Right lobe of liver (tissue), 6 donors: ENCODE measurements around the gene NEK10. TPM values are rescaled to one million over a fixed set of nuclear protein-coding genes. Genes with fewer than 3 reads are reported as not detected.

Source experiments
- ATAC-seq, 4 donors: fragments of 200-7000 bp; cut with Tn5 transposase; one replicate each; pipeline ENCODE4 v1.9.1; 2020; ENCODE audit warnings: mild to moderate bottlenecking in 4 of 4, moderate library complexity in 4 of 4
- DNase-seq, 3 donors: peaks; one replicate each; pipeline ENCODE4 v3.0.0-alpha.2; 2020
- H3K27ac ChIP-seq, 3 donors: fragments of 200-600 bp; one replicate each; pipeline ENCODE4 v1.8.0; 2022
- H3K27me3 ChIP-seq, 2 donors: fragments of 200-600 bp; one replicate each; pipeline ENCODE4 v1.8.0; 2022
- H3K36me3 ChIP-seq, 4 donors: fragments of 200-600 bp; sonication (generic) in 1 of 4; one replicate each; pipeline versions ENCODE4 v1.5.1 to v1.8.0; 2017 to 2022; ENCODE audit warnings: control low read depth in 1 of 4
- H3K4me1 ChIP-seq, 4 donors: fragments of 200-600 bp; sonication (generic) in 1 of 4; one replicate each; pipeline versions ENCODE4 v1.5.1 to v1.8.0; 2017 to 2022; ENCODE audit warnings: control low read depth in 1 of 4
- H3K4me3 ChIP-seq, 3 donors: fragments of 200-600 bp; one replicate each; pipeline ENCODE4 v1.8.0; 2022
- H3K9me3 ChIP-seq, 4 donors: fragments of 200-600 bp; sonication (generic) in 1 of 4; one replicate each; pipeline versions ENCODE4 v1.5.1 to v1.8.0; 2017 to 2022; ENCODE audit warnings: control low read depth in 1 of 4
- POLR2A ChIP-seq: fragments of 450-650 bp; IDR thresholded peaks from one replicate; pipeline ENCODE4 v1.6.1; 2017; ENCODE audit warnings: antibody characterized with exemption, mild to moderate bottlenecking
- WGBS: methylation state at CpG from one replicate; pipeline ENCODE4 v1.1.6; 2018; ENCODE audit warnings: low coverage, low lambda C conversion rate; ENCODE audit not compliant: insufficient coverage; ENCODE audit errors: missing lambda C conversion rate; 5-methylcytosine and 5-hydroxymethylcytosine counted together
- intact Hi-C, 2 donors: fragments of 100-400 bp; cut with DNase I; formaldehyde crosslinking; loops; one replicate each; pipeline versions ENCODE4 v1.11.2 to v1.14.1; 2022
- total RNA-seq, 6 experiments: library from RNA; depleted of rRNA in 2 of 6; stranded (reverse); fragments of >200 nt in 2 of 6; fragmentation: NEBNext Ultra II Directional in 3 of 6; extraction: Animal tissue kit (Norgen Biotek cat#: 25700) in 3 of 6; gene quantifications; one replicate each; pipeline versions ENCODE4 v1.1.0 to v1.2.4, GENCODE V29; 2016 to 2023
- TF ChIP-seq, protein P1 (sequence below), 4 donors: fragments of 200-600 bp in 3 of 4; fragments of 450-650 bp in 1 of 4; IDR thresholded peaks; one replicate each; pipeline versions ENCODE4 v1.5.1 to v1.8.0; 2016 to 2022; ENCODE audit warnings: antibody characterized with exemption in 4 of 4, mild to moderate bottlenecking in 2 of 4
- donor health status: DM: no; HTN: yes; CAD: no.
- donor health status: DM: no; HTN: no; CAD: no.
- donor health status: DM: no; HTN: no; CAD: no.
- donor health status: DM: no; HTN: yes; CAD: no.
- donor health status: DM: no; HTN: yes; CAD: no.

NEK10 gene
- total RNA-seq, 6 experiments from 2014 or later: 0.43 to 2.5 (median 0.87) TPM

DNA sequence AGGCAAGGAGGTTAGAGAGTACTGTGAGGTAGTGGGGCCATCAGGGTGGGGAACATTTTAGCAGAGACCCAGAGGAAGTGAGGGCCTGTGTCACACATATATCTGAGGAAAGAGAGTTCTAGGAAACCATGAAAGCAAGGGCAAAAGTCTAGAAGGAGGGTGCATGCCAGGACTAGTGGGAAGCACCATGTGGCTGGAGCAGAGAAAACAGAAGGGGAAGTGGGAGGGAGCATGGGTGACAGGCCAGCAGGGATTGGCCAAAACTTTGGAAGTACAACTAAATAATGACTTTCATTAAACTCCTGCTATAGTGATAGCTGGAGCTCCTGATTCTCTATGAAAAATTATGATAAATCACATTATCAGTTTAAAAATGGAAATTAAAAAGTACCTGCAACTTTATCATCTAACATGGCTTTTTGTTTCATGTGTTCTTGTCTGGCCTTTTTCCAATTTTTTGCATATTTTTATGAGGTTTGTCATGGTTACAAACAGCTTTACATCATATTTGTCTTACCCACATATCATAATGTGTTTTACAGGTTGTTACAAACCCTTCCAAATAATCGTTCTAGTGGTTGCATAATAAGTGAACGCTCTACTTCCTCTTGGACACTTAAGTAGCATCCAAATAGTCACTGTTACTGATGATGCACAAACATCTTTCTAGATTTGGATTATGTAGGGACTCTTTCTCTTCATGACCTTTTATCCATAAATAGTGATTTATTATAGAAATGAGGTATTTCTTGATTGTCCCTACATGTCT lies 168.3 kb downstream of the NEK10 start:
- TF ChIP-seq, protein P1, sequence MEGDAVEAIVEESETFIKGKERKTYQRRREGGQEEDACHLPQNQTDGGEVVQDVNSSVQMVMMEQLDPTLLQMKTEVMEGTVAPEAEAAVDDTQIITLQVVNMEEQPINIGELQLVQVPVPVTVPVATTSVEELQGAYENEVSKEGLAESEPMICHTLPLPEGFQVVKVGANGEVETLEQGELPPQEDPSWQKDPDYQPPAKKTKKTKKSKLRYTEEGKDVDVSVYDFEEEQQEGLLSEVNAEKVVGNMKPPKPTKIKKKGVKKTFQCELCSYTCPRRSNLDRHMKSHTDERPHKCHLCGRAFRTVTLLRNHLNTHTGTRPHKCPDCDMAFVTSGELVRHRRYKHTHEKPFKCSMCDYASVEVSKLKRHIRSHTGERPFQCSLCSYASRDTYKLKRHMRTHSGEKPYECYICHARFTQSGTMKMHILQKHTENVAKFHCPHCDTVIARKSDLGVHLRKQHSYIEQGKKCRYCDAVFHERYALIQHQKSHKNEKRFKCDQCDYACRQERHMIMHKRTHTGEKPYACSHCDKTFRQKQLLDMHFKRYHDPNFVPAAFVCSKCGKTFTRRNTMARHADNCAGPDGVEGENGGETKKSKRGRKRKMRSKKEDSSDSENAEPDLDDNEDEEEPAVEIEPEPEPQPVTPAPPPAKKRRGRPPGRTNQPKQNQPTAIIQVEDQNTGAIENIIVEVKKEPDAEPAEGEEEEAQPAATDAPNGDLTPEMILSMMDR (IDR thresholded peaks at IDR 0.05): no peak
- TF ChIP-seq POLR2A: no peak
- Histone ChIP-seq H3K9me3 (no peaks in the 10 kb centered on the region), H3K4me1 (no peaks in the 10 kb centered on the region), H3K36me3 (no peaks in the 10 kb centered on the region), H3K27ac (no peak overlapping the region), H3K27me3 (no peaks in the 10 kb centered on the region), H3K4me3 (no peak overlapping the region)
- DNase-seq (no peak), ATAC-seq (no peak)
- intact Hi-C loops: no loop called here
- WGBS: 73% methylated on average over 2 of the region's 2 CpGs

DNA sequence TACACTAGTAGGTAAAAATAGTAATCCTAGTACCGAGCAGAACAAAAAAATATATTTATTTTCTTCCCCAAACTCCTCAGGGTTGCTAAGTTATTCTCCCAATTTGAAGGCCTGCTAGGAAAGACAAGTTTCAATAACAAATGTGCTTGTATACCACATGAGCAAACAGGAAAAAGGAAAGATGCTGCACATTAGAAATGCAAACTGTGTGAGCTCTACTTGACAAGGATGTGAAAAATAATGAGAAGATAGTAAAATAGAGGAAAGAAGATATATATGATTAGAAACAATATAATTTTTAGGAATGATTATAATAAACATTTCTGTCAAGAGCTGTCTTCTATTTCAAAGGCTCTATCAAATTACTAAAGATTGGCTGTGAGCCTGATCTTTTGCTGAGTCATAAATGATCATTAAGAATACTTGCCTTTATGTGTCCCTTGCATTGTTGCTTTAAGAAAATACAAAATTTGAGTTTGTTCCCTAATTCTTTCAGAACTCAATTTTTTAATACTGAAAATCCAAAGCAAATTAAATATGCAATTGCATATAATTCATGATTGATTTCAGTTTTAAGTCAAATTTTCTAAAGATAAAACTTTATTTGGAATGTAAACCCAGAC lies 174.2 kb downstream of the NEK10 start:
- DNase-seq: no peak
- TF ChIP-seq, protein P1 (IDR thresholded peaks at IDR 0.05): no peak
- no peak for TF ChIP-seq POLR2A
- Histone ChIP-seq H3K27ac (no peak overlapping the region), H3K9me3 (no peaks in the 10 kb centered on the region), H3K36me3 (no peaks in the 10 kb centered on the region), H3K4me1 (no peaks in the 10 kb centered on the region), H3K4me3 (no peak overlapping the region), H3K27me3 (no peaks in the 10 kb centered on the region)
- 0% methylated on average over 1 of the region's 1 CpG for WGBS
- intact Hi-C loops: no loop called here
- no peak for ATAC-seq

DNA sequence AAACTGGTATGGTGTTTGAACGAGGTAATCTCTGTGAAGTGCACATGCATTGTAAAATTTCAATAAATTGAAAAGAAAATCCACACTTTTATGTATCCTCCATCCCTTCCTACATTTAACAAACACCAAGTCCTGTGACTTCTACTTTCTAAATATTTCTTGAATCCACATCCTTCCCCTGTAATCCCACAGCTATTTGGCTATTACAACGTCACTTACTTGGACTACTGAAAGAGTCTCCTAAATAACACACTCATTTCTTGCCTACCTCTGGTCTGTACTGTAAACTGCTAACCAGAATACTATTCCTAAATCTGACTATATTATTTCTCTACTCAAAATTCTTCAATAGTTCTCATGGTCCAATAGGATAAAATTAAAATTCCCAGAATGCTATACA lies 176.1 kb downstream of the NEK10 start:
- TF ChIP-seq, protein P1 (IDR thresholded peaks at IDR 0.05): no peak
- no peak for TF ChIP-seq POLR2A
- intact Hi-C loops: no loop called here
- ATAC-seq (no peak), DNase-seq (no peak)
- WGBS: 70% methylated on average over 2 of the region's 2 CpGs
- H3K4me3 ChIP-seq: no peak overlapping the region
- no peaks in the 10 kb centered on the region for H3K27me3 ChIP-seq
- no peaks in the 10 kb centered on the region for H3K36me3 ChIP-seq
- H3K4me1 ChIP-seq: no peaks in the 10 kb centered on the region
- H3K27ac ChIP-seq: no peak overlapping the region
- no peaks in the 10 kb centered on the region for H3K9me3 ChIP-seq

DNA sequence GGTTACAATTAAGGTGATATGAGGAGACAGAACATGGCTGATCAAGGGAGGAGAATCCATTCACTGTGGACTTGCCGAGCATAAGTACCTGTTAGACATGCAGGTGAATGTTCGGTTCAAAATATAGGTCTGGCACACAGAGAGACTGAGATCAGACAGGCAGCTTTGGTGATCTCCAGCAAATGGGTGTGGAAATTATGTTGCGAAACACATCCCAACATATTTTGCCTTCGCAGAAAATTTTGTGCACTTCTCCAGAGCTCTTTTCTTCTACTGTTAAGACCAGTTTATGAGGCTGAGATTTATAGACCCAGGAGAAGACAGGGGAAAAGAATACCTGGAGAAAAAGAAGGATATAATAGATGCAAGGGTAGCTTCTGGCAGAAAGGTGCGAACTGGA lies 183.2 kb downstream of the NEK10 start:
- ATAC-seq: no peak
- 78% methylated on average over 5 of the region's 5 CpGs for WGBS
- H3K27me3 ChIP-seq: no peaks in the 10 kb centered on the region
- H3K4me1 ChIP-seq: no peaks in the 10 kb centered on the region
- H3K27ac ChIP-seq: no peak overlapping the region
- no peak for DNase-seq
- intact Hi-C loops: no loop called here
- H3K4me3 ChIP-seq: no peak overlapping the region
- H3K36me3 ChIP-seq: no peaks in the 10 kb centered on the region
- no peaks in the 10 kb centered on the region for H3K9me3 ChIP-seq
- no peak for TF ChIP-seq POLR2A
- TF ChIP-seq, protein P1 (IDR thresholded peaks at IDR 0.05): no peak
